T-cell (primary cell): ENCODE measurements around the gene KCNIP3. TPM values are rescaled to one million over a fixed set of nuclear protein-coding genes. Genes with fewer than 3 reads are reported as not detected.

Experiments
- ATAC-seq, 4 experiments: fragments of 200-7000 bp in 3 of 4; fragments of 150-1000 bp in 1 of 4; cut with Tn5 transposase; replicated peaks in 1 of 4; 1 replicate in 3 of 4; 2 replicates in 1 of 4; pipeline ENCODE4 v1.10.0; 2021; ENCODE audit warnings: moderate library complexity in 3 of 4, mild to moderate bottlenecking in 2 of 4, moderate number of reproducible peaks in 1 of 4
- CTCF ChIA-PET, 2 donors: fragments of 300-600 bp; sonication (Branson Sonifier 250); formaldehyde crosslinking; loops; one replicate each; lab custom pipeline; 2022; ENCODE audit warnings: antibody characterized with exemption in 2 of 2; lab: Charles Lee
- POLR2A ChIA-PET, 2 donors: fragments of 300-600 bp; sonication (Branson Sonifier 250); formaldehyde crosslinking; loops; one replicate each; lab custom pipeline; 2022; ENCODE audit warnings: antibody characterized with exemption in 2 of 2; lab: Charles Lee
- DNase-seq, 35 experiments: peaks; one replicate each; pipeline versions ENCODE4 v3.0.0 to v3.0.0-alpha.2; 2013 to 2023
- H3K27ac ChIP-seq: one replicate; pipeline ENCODE4 v1.5.1; 2013; ENCODE audit warnings: low read length
- H3K27me3 ChIP-seq, 2 experiments: replicated peaks in 1 of 2; 1 replicate in 1 of 2; 2 replicates in 1 of 2; pipeline versions ENCODE4 v1.6.1 to v1.7.0; 2013; ENCODE audit warnings: low read length in 1 of 2, mixed read lengths in 1 of 2; ENCODE audit not compliant: control insufficient read depth in 2 of 2, insufficient read depth in 2 of 2; ENCODE audit errors: extremely low read depth in 1 of 2
- H3K36me3 ChIP-seq, 2 donors: 1 replicate in 1 of 2; 2 replicates in 1 of 2; pipeline versions ENCODE4 v1.6.1 to v1.7.0; 2013; ENCODE audit warnings: low read length in 1 of 2; ENCODE audit not compliant: control insufficient read depth in 2 of 2, insufficient read depth in 1 of 2; ENCODE audit errors: extremely low read depth in 1 of 2
- H3K4me1 ChIP-seq, 2 experiments: 1 replicate in 1 of 2; 2 replicates in 1 of 2; pipeline versions ENCODE4 v1.6.1 to v1.7.0; 2013; ENCODE audit warnings: low read length in 2 of 2, mixed read lengths in 1 of 2; ENCODE audit not compliant: insufficient read depth in 2 of 2, control insufficient read depth in 1 of 2; ENCODE audit errors: extremely low read depth in 1 of 2
- H3K4me3 ChIP-seq, 2 donors: 1 replicate in 1 of 2; 2 replicates in 1 of 2; pipeline versions ENCODE4 v1.5.1 to v1.7.0; 2013; ENCODE audit warnings: mild to moderate bottlenecking in 2 of 2, low read length in 1 of 2, moderate library complexity in 1 of 2; ENCODE audit not compliant: control insufficient read depth in 1 of 2; ENCODE audit errors: extremely low read depth in 1 of 2
- H3K9me3 ChIP-seq: 2 replicates; pipeline ENCODE4 v1.7.0; 2013
- H3K27ac Mint-ChIP-seq, 2 donors: one replicate each; pipeline ENCODE4 v1.8.0; 2020 to 2021; ENCODE audit warnings: mild to moderate bottlenecking in 2 of 2, mixed read lengths in 2 of 2
- H3K27me3 Mint-ChIP-seq, 2 donors: one replicate each; pipeline ENCODE4 v1.8.0; 2021 to 2022; ENCODE audit warnings: mixed read lengths in 2 of 2
- H3K36me3 Mint-ChIP-seq: one replicate; pipeline ENCODE4 v1.8.0; 2021; ENCODE audit warnings: mixed read lengths
- H3K4me1 Mint-ChIP-seq, 3 donors: one replicate each; pipeline ENCODE4 v1.8.0; 2020 to 2022; ENCODE audit warnings: mixed read lengths in 3 of 3, mild to moderate bottlenecking in 1 of 3
- H3K4me3 Mint-ChIP-seq, 3 donors: one replicate each; pipeline ENCODE4 v1.8.0; 2020 to 2022; ENCODE audit warnings: mild to moderate bottlenecking in 3 of 3, mixed read lengths in 3 of 3, moderate library complexity in 3 of 3
- H3K9me3 Mint-ChIP-seq, 3 donors: one replicate each; pipeline ENCODE4 v1.8.0; 2020 to 2022; ENCODE audit warnings: mixed read lengths in 3 of 3
- WGBS: methylation state at CpG from one replicate; pipeline ENCODE4 v1.1.5; 2013; ENCODE audit warnings: missing lambda C conversion rate; ENCODE audit not compliant: insufficient coverage; 5-methylcytosine and 5-hydroxymethylcytosine counted together
- total RNA-seq, 35 experiments: library from RNA in 6 of 35; stranded (reverse) in 6 of 35; fragments of 120-200 nt in 1 of 35; gene quantifications; one replicate each; pipeline versions ENCODE4 v1.2.1 to v1.2.4 and lab custom pipeline; 2013 to 2026

Gene KCNIP3
- total RNA-seq, 5 donors from 2014 or later (not counting 1 experiment from before 2014, with no cell fraction given): not detected

DNA sequence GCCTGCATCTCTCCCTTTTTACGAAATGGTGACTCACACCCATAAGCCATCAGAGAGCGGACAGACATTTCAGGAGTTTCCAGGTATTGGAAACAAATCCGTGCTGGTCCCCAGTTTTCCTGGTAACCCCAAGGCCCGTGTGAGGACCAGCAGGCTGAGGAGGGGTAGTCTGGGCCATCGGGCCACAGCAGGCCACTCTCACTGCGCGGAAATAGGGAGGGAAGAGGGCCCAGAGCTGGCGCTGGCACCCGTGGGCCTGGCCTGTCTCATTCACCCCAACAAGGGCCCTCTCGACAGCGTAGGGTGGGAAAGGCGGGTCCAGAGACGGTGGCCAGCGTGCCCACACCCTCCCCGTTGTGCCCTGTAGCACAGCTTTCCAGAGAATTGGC, 91.7 kb downstream of the KCNIP3 start:
- peak in 1 of 4 experiments; percentile 18 for ATAC-seq
- CTCF ChIA-PET: no interaction called here
- POLR2A ChIA-PET: no interaction called here

GRCh38 chr2:95389245-95390119, 92.3 kb downstream of the KCNIP3 start:
- Mint-ChIP-seq H3K4me1 (peaks cover 0 to 1% (median 0%) of the 10 kb centered on the region in 3 donors), H3K27ac (no peak overlapping the region), H3K36me3 (no peaks in the 10 kb centered on the region), H3K27me3 (peaks cover 0 to 8% of the 10 kb centered on the region in 2 donors), H3K4me3 (no peak overlapping the region), H3K9me3 (no peaks in the 10 kb centered on the region)
- peaks cover 0 to 50% of the 10 kb centered on the region in 2 experiments for H3K27me3 ChIP-seq
- peaks cover 0 to 8% of the 10 kb centered on the region in 2 experiments for H3K4me1 ChIP-seq
- no peaks in the 10 kb centered on the region for H3K9me3 ChIP-seq
- no peak overlapping the region for H3K4me3 ChIP-seq
- CTCF ChIA-PET: no interaction called here
- POLR2A ChIA-PET: no interaction called here
- DNase-seq (peak in 17 of 35 experiments; percentile 6 to 52 (median 21)), ATAC-seq (peak; percentile 45 to 68 (median 58))
- no peaks in the 10 kb centered on the region for H3K36me3 ChIP-seq
- no peak overlapping the region for H3K27ac ChIP-seq
- WGBS: 53% methylated on average over 36 of the region's 46 CpGs

More for the DNA sequence above, 91.7 kb downstream of the KCNIP3 start:
- Mint-ChIP-seq H3K27me3 (peaks cover 0 to 10% of the 10 kb centered on the region in 2 donors), H3K4me3 (no peak overlapping the region), H3K27ac (no peak overlapping the region), H3K36me3 (no peaks in the 10 kb centered on the region), H3K9me3 (no peaks in the 10 kb centered on the region), H3K4me1 (peaks cover 0 to 1% (median 0%) of the 10 kb centered on the region in 3 donors)
- no peak for DNase-seq
- Histone ChIP-seq H3K4me3 (no peak overlapping the region), H3K36me3 (no peaks in the 10 kb centered on the region), H3K4me1 (peaks cover 0 to 8% of the 10 kb centered on the region in 2 experiments), H3K27ac (no peak overlapping the region), H3K9me3 (no peaks in the 10 kb centered on the region), H3K27me3 (peaks cover 0 to 55% of the 10 kb centered on the region in 2 experiments)
- WGBS: 36% methylated on average over 13 of the region's 15 CpGs

DNA sequence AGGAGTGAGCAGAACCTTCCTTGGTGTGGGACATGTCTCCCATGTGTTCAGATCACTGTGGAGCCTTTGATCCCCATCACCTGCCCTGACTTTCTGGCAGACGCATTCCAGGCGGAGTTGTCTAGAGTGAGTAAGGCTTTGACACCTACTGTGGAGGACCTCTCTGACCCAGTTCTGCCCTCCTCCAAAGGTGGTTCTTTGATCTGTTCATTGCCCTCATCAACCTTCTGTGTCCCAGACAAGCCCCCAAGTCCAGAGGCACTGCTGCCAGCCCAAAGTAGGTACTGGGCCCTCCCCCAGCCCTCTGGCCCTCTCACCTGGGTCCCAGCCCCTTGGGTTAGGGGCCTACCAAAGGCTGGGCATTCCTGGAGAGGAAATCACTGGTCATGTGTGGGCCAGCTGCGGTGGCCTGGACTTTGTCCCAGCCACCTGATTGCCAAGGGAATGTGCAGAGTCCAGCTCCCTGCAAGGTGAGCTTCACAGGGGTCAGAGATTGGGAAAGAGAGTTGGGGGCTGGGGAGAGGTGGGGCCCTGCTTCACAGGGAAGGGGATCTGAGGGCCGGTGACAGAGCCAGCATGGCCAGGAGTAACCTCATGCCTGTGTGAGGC, 93.2 kb downstream of the KCNIP3 start:
- CTCF ChIA-PET: no interaction called here
- ATAC-seq (no peak), DNase-seq (no peak)
- peaks cover 0 to 8% of the 10 kb centered on the region in 2 experiments for H3K4me1 ChIP-seq
- Mint-ChIP-seq H3K4me1 (peaks cover 0 to 1% (median 0%) of the 10 kb centered on the region in 3 donors), H3K4me3 (no peak overlapping the region), H3K36me3 (no peaks in the 10 kb centered on the region), H3K27ac (no peak overlapping the region), H3K9me3 (no peaks in the 10 kb centered on the region), H3K27me3 (peaks cover 0 to 8% of the 10 kb centered on the region in 2 donors)
- H3K4me3 ChIP-seq: no peak overlapping the region
- 100% methylated on average over 1 of the region's 4 CpGs for WGBS
- no peak overlapping the region for H3K27ac ChIP-seq
- no peaks in the 10 kb centered on the region for H3K36me3 ChIP-seq
- H3K9me3 ChIP-seq: no peaks in the 10 kb centered on the region
- POLR2A ChIA-PET: no interaction called here
- H3K27me3 ChIP-seq: peaks cover 0 to 41% of the 10 kb centered on the region in 2 experiments

DNA sequence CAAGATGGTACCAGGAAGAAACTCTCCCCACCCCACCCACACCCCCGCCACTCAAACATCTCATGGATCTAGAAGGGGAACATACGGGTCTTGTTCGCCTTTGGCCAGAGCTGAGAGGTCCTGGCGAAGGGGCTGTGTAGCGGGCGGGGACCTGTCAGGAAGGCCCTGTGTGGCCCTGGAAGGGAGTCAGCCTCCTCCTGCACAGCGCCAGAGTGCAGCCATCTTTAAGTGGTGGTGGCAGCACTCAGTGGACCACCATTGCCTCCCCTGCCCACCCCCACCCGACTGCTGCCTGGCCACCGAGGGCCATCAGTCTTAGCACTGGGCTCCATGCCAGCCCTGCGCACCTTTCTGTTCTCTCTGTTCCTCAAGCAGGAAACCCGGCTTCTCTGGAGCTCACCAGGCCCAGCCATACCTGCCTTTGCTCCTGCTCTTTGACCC, 93.8 kb downstream of the KCNIP3 start:
- 83% methylated on average over 7 of the region's 11 CpGs for WGBS
- Histone ChIP-seq H3K27ac (no peak overlapping the region), H3K4me1 (peaks cover 0 to 8% of the 10 kb centered on the region in 2 experiments), H3K36me3 (no peaks in the 10 kb centered on the region), H3K9me3 (no peaks in the 10 kb centered on the region), H3K27me3 (peaks cover 0 to 36% of the 10 kb centered on the region in 2 experiments), H3K4me3 (no peak overlapping the region)
- peaks cover 0 to 8% of the 10 kb centered on the region in 2 donors for H3K27me3 Mint-ChIP-seq
- ATAC-seq (no peak), DNase-seq (no peak)
- H3K36me3 Mint-ChIP-seq: no peaks in the 10 kb centered on the region
- POLR2A ChIA-PET: no interaction called here
- H3K4me3 Mint-ChIP-seq: no peak overlapping the region
- no peak overlapping the region for H3K27ac Mint-ChIP-seq
- no peaks in the 10 kb centered on the region for H3K9me3 Mint-ChIP-seq
- H3K4me1 Mint-ChIP-seq: peaks cover 0 to 1% (median 0%) of the 10 kb centered on the region in 3 donors
- CTCF ChIA-PET: no interaction called here

DNA sequence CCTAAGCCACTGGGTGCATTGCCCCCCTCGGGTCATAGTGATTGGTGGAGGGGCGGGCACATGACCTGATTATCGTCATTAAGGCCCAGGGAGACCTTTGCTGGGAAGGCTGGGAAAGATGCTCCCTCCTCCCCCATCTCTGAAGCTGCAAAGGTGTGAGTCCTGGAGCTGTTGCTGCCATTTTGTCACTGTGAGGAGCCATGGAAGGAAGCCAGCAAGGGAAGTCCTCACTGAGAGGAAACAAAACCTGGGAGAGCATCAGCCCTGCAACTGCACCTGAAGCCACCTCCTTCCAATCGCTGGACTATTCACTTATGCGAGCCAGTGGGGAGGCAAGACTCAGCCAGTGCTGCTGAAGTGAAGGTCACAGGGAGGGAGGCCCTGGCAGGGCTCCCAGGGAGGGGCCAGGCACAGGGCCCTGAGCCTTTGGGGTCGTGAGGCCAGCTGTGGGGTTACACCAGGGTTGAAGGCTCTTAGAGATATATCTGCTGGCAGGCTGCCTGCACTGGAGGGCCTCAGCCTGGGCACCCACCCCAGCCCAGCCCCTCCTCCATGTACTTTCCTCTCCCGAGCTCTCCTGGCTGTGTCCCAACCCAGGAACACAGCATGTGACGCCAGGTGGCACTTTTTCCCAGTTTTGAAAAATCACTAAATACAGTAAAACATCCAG, 94.6 kb downstream of the KCNIP3 start:
- DNase-seq (no peak), ATAC-seq (no peak)
- Mint-ChIP-seq H3K36me3 (no peaks in the 10 kb centered on the region), H3K27ac (no peak overlapping the region), H3K4me1 (peaks cover 0 to 1% (median 0%) of the 10 kb centered on the region in 3 donors), H3K27me3 (peaks cover 0 to 8% of the 10 kb centered on the region in 2 donors), H3K4me3 (no peak overlapping the region), H3K9me3 (no peaks in the 10 kb centered on the region)
- Histone ChIP-seq H3K27ac (no peak overlapping the region), H3K4me1 (peaks cover 0 to 8% of the 10 kb centered on the region in 2 experiments), H3K9me3 (no peaks in the 10 kb centered on the region), H3K4me3 (no peak overlapping the region), H3K27me3 (peaks cover 0 to 32% of the 10 kb centered on the region in 2 experiments), H3K36me3 (no peaks in the 10 kb centered on the region)
- POLR2A ChIA-PET: no interaction called here
- WGBS: 71% methylated on average over 5 of the region's 8 CpGs
- CTCF ChIA-PET: no interaction called here

- ChIA-PET POLR2A (no interaction called here), CTCF (no interaction called here)
- H3K36me3 ChIP-seq: no peaks in the 10 kb centered on the region
Measured at GRCh38 chr2:95392320-95392719, 95.2 kb downstream of the KCNIP3 start.

More at GRCh38 chr2:95392320-95392719, 95.2 kb downstream of the KCNIP3 start:
- Histone ChIP-seq H3K9me3 (no peaks in the 10 kb centered on the region), H3K4me1 (peaks cover 0 to 8% of the 10 kb centered on the region in 2 experiments), H3K4me3 (no peak overlapping the region), H3K27ac (no peak overlapping the region), H3K27me3 (peaks cover 0 to 32% of the 10 kb centered on the region in 2 experiments)
- DNase-seq: no peak
- H3K4me3 Mint-ChIP-seq: no peak overlapping the region
- no peaks in the 10 kb centered on the region for H3K36me3 Mint-ChIP-seq
- H3K27ac Mint-ChIP-seq: no peak overlapping the region
- no peaks in the 10 kb centered on the region for H3K9me3 Mint-ChIP-seq
- H3K27me3 Mint-ChIP-seq: peaks cover 0 to 8% of the 10 kb centered on the region in 2 donors
- ATAC-seq: no peak
- peaks cover 0 to 1% (median 0%) of the 10 kb centered on the region in 3 donors for H3K4me1 Mint-ChIP-seq
- WGBS: 83% methylated on average over 1 of the region's 6 CpGs
